ENCODE results near the gene SLC27A1.
A peak's percentile ranks its signal among the peaks of the same experiment; 100 is the strongest.
"Not testable (repeated sequence)": the region's sequence is repeated elsewhere in the genome, so short reads cannot be mapped to it uniquely, and the experiment has no call there.

Gene SLC27A1

GRCh38 chr19:17511724-17512573 lies 41.6 kb downstream of the SLC27A1 start:
- DNase-seq, result no peak

GRCh38 chr19:17512574-17512939 lies 42.2 kb downstream of the SLC27A1 start:
- no peak for DNase-seq

GRCh38 chr19:17515408-17516149 lies 45.3 kb downstream of the SLC27A1 start:
- DNase-seq, result no peak

DNA sequence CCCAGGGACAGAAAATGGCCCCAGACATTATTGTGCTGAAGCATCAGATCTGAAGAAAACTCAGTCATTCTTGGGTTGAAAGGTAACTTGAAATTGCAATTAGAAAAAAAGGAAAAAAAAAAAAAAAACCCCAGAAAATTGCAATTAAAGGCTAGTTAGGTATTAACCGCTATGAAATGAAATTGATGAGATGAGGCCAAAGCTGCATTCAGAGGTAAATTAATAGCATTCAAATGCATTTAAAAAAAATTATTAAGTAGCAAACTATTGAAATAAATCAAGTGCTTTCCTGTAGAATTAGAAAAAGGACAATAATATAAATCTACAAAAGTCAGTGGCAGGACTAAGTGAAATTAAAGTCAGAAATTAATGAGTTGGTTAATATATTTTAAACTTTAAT lies 47.6 kb downstream of the SLC27A1 start:
- DNase-seq, result no peak

DNA sequence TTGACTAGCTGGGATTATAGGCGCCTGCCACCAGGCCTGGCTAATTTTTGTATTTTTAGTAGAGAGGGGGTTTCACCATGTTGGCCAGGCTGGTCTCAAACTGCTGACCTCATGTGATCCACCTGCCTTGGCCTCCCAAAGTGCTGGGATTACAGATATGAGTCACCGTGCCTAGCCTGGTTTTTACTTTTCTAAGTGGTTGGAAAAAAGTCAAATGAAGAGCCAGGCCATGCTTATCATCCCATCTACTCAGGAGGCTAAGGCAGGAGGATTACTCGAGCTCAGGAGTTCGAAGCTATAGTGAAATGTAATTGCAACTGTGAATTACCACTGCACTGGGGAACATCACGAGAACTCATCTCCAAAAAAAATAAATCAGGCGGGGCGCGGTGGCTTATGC lies 48.3 kb downstream of the SLC27A1 start:
- not testable (repeated sequence) for DNase-seq

DNA sequence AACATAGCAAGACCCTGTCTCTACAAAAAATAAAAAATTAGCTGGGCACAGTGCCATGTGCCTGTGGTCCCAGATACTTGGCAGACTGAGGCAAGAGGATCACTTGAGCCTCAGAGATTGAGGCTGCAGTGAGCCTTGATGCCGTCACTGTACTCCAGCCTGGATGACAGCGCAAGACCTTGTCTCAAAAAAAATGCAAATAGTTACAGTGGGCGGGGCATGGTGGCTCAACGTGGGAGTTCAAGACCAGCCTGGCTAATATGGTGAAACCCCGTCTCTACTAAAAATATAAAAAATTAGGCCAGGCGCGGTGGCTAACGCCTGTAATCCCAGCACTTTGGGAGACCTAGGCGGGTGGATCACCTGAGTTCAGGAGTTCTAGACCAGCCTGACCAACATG lies 49.6 kb downstream of the SLC27A1 start:
- DNase-seq, result no peak

GRCh38 chr19:17520865-17521264 lies 50.5 kb downstream of the SLC27A1 start:
- DNase-seq, result no peak

GRCh38 chr19:17522988-17523872 lies 52.9 kb downstream of the SLC27A1 start:
- DNase-seq, result no peak

DNA sequence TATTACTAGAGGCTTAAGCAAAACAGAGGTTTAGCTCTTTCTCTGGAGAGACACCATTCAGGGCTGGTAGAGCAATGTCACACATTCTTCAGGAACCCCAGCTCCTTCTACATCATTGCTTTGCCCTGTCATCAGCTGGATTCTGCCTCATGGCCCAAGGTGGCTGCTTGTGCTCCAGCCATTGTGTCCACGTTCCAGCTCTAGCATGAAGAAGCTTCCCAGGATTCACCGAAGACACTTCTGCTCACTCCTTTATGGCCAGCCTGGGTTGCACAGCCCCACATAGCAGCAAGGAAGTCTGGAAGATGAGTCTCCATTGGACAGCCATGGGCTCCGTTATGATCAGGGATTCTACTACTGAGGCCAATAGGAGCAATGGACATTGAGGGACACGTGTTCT lies 54.3 kb downstream of the SLC27A1 start:
- no peak for DNase-seq

DNA sequence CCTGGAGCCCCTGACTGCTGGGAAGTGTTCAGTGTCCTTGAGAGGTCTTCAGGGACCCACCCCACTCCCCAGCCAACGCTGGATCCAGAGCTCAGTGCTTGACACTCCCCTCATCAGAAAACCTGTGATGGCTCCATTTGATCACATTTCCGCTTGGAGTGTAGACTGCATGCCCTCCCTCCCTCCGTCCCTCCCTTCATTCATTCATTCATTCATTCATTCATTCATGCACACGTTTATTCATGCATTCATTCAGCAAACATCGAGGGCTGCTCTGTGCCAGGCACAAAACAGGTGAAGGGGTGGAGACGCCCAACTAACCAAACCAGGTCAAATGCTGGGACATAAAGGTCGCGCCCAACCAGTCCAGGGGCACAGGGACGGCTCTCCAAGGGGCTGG lies 54.8 kb downstream of the SLC27A1 start:
- DNase-seq, result no peak

DNA sequence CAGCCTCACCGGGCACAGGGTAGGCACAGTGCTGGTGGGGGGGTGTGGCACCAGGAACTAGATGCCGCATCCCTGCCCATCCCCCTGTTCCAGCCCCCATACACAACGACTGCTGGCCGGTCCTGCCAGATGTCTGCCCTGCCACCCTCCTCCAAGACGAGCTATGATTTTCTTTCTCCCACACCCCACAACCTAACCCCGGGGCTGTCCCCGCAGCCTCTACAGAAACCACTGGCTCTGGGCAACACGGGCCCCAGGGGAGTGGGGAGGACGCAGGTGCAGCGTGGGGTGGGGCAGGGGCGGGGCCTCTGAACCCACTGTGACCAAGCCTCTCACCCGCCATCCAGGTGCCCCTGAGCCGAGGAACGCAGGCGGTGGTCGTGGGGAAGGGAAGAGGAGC lies 56.6 kb downstream of the SLC27A1 start:
- no peak for DNase-seq

DNA sequence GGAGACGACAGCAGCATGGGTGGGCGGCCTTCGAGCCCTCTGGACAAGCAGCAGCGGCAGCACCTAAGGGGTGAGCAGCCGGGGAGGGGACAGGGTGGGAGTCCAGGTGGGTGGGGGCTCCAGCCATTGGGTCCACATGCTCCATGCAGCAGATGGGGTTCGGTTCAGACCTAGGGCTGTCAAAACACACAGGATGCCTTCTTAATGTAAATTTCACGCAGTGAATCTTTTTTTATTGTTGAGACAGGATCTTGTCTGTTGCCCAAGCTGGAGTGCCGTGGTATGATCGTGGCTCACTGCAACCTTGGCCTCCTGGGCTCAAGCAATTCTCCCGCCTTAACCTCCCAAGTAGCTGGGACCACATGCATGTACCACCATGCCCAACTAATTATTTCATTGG lies 57.0 kb downstream of the SLC27A1 start:
- DNase-seq, result no peak

DNA sequence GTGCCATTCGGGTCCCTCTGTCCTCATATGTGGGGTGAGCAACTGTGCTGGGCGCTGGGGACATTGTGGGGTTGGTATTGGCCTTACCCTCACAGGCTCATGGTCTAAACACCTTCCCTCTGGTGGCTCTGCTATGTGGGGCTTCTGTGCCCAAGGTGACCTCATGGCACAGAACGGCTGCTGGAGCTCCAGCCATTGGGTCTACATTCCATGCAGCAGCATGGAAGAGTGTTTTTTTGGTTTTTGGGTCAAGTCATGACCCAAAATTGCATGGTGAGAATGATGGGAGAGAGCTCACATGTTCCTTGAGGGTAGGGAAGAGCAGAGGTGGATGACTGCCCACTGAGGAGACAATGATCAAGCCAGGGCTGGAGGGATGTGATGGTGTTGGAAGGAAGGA lies 58.3 kb downstream of the SLC27A1 start:
- no peak for DNase-seq

- no peak for DNase-seq
These were observed 59.2 kb downstream of the SLC27A1 start for GRCh38 chr19:17529239-17530158.

DNA sequence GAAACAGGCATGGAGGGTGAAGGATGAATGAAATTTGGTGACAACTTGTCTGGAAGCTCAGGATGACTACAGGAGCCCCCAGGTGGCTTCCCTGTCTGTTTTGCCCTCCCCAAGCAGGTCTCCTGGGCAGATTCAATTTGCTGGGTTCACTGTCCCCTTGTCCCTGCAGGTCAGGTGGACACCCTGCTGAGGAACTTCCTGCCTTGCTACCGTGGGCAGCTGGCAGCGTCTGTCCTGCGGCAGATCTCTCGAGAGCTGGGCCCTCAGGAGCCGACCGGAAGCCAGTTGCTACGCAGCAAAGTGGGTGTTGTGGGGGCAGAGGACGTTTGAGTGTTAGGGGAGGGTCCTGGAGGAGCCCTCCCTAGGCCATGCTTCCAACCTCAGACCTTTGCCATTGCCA lies 60.3 kb downstream of the SLC27A1 start:
- no peak for DNase-seq

GRCh38 chr19:17532116-17532515 lies 61.8 kb downstream of the SLC27A1 start:
- DNase-seq, result no peak

DNA sequence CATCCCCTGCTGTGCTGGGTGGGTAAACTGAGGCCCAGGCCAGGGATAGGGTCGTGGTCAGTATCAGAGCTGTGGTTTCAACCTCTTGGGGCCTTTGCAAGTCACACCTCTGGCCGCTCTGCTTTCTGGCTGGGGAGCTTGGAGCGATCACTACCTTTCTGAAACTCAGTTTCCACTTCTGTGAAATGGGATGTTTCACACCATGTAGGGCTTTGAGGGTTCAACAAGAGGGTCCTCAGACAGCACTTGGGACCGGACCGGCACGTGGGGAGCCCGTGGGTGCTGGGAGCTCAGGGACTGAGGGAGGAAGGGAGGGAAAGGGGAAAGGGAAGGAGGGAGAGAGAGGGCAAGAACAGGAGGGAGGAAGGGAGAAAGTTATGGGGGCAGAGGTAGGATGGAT lies 62.2 kb downstream of the SLC27A1 start:
- DNase-seq, result no peak

- DNase-seq, result no peak
These were observed 64.4 kb downstream of the SLC27A1 start for GRCh38 chr19:17534767-17535166.

- DNase-seq, result no peak
These were observed 66.6 kb downstream of the SLC27A1 start for GRCh38 chr19:17536955-17537354.

GRCh38 chr19:17538684-17539237 lies 68.4 kb downstream of the SLC27A1 start:
- no peak for DNase-seq

GRCh38 chr19:17539238-17540117 lies 69.2 kb downstream of the SLC27A1 start:
- peak; percentile 77 for DNase-seq
